GOT3 (cell line): Measurements from ENCODE around the gene CRTC1.
A peak's percentile ranks its signal among the peaks of the same experiment; 100 is the strongest.
"Not testable (repeated sequence)": the region's sequence is repeated elsewhere in the genome, so short reads cannot be mapped to it uniquely, and the experiment has no call there.

ENCODE experiments used
- DNase-seq: peaks from one replicate; lab custom pipeline; 2025; ENCODE audit warnings: mixed read lengths; lab: John Stamatoyannopoulos, UW

Gene CRTC1

GRCh38 chr19:18802354-18802753 is 118.9 kb downstream of the CRTC1 start:
- DNase-seq, result no peak

- DNase-seq, result no peak
These were observed 120.2 kb downstream of the CRTC1 start for GRCh38 chr19:18803550-18804138.

DNA sequence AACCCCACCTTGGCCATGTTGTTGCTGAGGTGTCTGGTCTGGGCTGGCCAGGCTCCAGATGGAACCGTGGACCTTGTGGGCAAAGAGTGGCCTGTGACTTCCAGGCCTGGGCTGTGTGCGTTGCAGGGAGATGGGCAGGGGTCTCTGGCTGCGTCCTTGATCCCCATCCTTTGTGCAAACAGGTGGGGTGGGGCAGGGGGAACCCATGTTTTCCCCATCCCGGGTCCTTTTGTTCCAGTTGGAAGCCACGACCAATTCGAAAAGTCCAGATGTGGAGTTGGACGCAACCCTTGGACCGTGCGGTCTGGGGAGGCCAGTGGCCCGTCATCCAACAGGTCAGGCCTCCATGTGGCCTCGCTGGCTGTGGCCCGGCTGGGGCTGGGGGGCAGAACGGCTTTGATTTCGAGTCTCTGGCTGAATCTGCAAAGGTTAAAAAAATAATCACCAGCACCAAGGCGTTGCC is 120.7 kb downstream of the CRTC1 start:
- no peak for DNase-seq

DNA sequence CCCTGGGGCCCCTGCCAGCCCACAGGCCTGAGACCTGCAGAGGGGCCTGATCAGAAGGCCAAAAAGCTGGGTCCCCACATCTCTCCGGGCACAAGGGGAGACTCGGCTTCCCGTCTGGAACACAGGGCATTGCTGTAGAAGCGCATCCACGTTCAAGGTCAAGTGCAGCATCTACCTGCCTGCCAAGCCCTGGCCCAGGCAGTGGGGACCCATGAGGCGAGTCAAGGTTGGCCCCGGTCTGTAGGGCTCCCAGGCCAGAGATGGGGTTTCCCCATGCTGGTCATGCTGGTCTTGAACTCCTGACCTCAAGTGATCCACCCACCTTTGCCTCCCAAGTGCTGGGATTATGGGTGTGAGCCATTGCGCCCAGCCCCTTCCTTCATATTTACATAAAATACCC is 121.2 kb downstream of the CRTC1 start:
- DNase-seq, result no peak

DNA sequence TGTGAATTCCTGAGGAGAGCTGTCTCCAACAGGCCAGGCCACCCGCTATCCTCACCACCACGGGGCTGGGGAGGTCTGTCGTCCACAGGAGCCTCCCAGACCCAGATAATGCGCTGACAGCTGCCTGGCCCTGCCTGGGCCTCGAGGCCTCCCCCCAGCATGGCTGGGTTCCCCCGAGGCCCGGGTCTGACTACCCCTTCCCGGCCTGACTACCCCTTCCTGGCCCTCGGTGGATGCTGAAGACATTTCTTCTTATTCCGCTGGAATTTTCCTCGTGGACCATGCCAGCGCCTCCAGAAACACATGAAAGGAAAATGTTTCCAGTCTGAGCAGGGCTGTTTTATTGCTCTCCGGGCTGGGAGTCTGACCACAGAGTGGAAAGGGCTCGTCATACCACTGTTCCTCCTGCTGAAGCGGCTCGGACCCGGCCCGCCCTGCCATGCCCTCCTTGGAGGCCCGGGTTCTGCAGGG is 124.4 kb downstream of the CRTC1 start:
- DNase-seq, result no peak

GRCh38 chr19:18809149-18809868 is 125.8 kb downstream of the CRTC1 start:
- no peak for DNase-seq

GRCh38 chr19:18811638-18812037 is 128.2 kb downstream of the CRTC1 start:
- not testable (repeated sequence) for DNase-seq

- no peak for DNase-seq
These were observed 130.6 kb downstream of the CRTC1 start for GRCh38 chr19:18814063-18814462.

DNA sequence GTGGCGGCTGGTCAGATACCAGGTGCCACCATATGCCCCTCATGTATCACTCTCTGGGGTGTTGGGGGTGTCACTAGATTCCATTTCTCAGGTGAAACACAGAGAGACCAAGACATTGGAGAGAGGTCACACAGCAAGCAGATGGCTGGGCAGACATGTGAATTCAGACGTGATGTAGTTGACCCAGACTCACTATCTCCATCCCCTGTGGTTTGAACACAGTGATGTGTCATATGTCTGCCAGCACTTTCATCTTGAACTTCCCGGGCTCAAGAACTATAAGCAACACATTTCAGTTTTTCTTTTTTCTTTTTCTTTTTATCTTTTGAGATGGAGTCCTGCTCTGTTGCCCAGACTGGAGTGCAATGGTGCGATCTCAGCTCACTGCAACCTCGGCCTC is 132.2 kb downstream of the CRTC1 start:
- DNase-seq, result no peak

DNA sequence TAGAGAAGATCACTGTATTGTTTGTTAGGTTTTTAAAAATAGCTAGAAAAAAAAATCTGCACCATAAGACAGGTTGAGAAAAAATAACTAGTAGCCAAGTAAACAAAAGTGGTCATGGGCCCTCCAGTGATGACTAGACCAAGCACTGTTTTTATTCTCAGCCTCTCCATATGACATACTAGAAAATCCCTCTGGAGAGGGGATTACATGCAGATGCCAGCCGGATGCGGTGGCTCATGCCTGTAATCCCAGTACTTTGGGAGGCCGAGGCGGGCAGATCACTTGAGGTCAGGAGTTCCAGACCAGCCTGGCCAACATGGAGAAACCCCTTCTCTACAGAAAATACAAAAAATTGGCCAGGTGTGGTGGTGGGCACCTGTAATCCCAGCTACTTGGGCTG is 133.2 kb downstream of the CRTC1 start:
- DNase-seq, result not testable (repeated sequence)

GRCh38 chr19:18817574-18817973 is 134.1 kb downstream of the CRTC1 start:
- no peak for DNase-seq

DNA sequence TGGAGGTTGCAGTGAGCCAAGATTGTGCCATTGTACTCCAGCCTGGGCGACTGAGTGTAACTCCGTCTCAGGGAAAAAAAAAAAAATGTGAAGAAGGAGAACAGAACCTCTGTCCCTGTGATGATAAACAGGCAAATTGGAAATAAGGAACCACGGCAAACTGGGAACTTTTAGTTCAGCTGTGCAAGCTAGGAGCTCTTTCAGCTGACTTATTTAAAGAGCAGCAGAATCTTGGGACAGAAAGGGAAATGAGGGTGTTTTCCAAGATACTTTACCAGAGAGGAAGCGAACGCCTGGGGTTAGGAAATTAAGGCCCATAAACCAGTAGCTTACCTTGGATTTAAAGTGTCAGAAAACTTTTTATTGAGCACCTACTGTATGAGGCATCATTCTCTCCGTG is 145.3 kb downstream of the CRTC1 start:
- DNase-seq, result no peak

DNA sequence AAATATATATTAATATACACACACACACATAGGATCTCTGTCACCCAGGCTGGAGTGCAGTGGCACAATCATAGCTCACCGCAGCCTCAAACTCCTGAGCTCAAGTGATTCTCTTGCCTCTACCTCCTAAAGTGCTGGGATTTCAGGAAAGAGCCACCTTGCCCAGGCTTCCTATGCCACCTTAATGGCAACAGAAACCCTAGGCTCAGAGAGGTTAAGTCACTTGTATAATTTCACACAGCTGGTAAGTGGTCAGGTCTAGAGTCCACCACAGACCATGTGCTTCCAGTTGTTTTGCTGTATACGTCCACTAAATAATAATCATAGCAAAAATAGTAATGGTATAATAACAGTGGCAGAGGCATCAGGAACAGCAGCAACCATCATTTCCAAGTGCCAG is 147.0 kb downstream of the CRTC1 start:
- DNase-seq, result no peak

DNA sequence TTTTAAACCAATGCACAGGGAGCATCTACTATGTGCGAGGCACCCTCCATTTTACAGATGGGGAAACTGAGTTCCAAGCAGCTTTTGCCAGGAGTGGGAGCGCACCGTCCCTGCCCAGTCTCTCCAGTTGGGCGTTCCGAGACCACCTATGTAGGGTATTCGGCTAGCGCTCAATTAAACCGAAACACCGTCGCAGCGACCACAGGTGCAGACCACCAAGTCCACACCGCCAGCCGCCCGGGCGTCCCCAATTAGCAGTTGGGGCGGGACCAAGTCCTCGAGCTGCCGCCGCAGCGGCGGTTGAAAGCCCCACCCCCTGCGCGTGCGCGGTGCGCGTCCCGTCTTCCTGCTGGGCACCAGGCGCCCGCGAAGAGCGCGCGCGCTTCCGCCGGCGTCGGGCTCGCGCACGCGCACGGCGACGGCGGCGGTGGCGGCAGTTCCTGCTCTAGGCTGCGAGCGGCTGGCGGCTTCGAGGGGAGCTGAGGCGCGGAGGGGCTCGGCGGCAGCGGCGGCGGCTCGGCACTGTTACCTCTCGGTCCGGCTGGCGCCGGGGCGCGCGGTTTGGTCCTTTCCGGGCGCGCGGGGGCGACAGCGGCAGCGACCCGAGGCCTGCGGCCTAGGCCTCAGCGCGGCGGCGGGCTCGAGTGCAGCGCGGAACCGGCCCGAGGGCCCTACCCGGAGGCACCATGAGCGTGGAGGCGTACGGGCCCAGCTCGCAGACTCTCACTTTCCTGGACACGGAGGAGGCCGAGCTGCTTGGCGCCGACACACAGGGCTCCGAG is 148.2 kb downstream of the CRTC1 start, which contains the start of gene UPF1:
Gene UPF1 (plus strand): TSS at position 436 of the 782 bp plus-strand sequence. CDS start 251 bp downstream, at position 687.
- peak; percentile 74 for DNase-seq
